Measurements from ENCODE around the gene DENND5A.

GRCh38 chr11:9091044-9091922 is 173.9 kb downstream of the DENND5A start, which contains the start of gene SCUBE2:
- TF ChIP-seq TAF1 (IDR thresholded peaks at IDR 0.05; ENCODE audit: borderline replicate concordance, insufficient read depth, low read length) (no peak), POLR2AphosphoS5 (IDR thresholded peaks at IDR 0.05; ENCODE audit: low read depth, low read length) (no peak), SIN3A (IDR thresholded peaks at IDR 0.05; ENCODE audit: borderline replicate concordance, insufficient read depth, low read length) (no peak)
- TF ChIP-seq, protein P1, sequence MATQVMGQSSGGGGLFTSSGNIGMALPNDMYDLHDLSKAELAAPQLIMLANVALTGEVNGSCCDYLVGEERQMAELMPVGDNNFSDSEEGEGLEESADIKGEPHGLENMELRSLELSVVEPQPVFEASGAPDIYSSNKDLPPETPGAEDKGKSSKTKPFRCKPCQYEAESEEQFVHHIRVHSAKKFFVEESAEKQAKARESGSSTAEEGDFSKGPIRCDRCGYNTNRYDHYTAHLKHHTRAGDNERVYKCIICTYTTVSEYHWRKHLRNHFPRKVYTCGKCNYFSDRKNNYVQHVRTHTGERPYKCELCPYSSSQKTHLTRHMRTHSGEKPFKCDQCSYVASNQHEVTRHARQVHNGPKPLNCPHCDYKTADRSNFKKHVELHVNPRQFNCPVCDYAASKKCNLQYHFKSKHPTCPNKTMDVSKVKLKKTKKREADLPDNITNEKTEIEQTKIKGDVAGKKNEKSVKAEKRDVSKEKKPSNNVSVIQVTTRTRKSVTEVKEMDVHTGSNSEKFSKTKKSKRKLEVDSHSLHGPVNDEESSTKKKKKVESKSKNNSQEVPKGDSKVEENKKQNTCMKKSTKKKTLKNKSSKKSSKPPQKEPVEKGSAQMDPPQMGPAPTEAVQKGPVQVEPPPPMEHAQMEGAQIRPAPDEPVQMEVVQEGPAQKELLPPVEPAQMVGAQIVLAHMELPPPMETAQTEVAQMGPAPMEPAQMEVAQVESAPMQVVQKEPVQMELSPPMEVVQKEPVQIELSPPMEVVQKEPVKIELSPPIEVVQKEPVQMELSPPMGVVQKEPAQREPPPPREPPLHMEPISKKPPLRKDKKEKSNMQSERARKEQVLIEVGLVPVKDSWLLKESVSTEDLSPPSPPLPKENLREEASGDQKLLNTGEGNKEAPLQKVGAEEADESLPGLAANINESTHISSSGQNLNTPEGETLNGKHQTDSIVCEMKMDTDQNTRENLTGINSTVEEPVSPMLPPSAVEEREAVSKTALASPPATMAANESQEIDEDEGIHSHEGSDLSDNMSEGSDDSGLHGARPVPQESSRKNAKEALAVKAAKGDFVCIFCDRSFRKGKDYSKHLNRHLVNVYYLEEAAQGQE (IDR thresholded peaks at IDR 0.05; ENCODE audit: insufficient read depth in 1 of 2, low read depth in 2 of 2, low read length in 2 of 2) = no peak

Data from PFSK-1 (cell line).